Panc1 (cell line): ENCODE measurements around the gene ROBO1. TPM values are rescaled to one million over a fixed set of nuclear protein-coding genes. Genes with fewer than 3 reads are reported as not detected.

Experiments
- ATAC-seq: fragments of 200-7000 bp; cut with Tn5 transposase; 2 replicates; pipeline ENCODE4 v1.9.1; 2020; ENCODE audit warnings: mild to moderate bottlenecking, moderate library complexity
- BruUV-seq: library from RNA; stranded (reverse); fragments of 400-500 nt; replicated peaks from 2 replicates; lab custom pipeline; 2021; lab: Mats Ljungman, UMichigan
- CTCF ChIA-PET: fragments of 300-600 bp; sonication (Branson Sonifier 250); formaldehyde crosslinking; loops from one replicate; lab custom pipeline; 2022; ENCODE audit warnings: antibody characterized with exemption; lab: Charles Lee
- POLR2A ChIA-PET: fragments of 300-600 bp; sonication (Branson Sonifier 250); formaldehyde crosslinking; loops from one replicate; lab custom pipeline; 2022; ENCODE audit warnings: antibody characterized with exemption; lab: Charles Lee
- DNase-seq: peaks from one replicate; pipeline ENCODE4 v3.0.0-alpha.2; 2010; ENCODE audit warnings: low read depth, low spot score
- H3K27ac ChIP-seq: 2 replicates; pipeline ENCODE4 v1.5.1; 2011; ENCODE audit warnings: mild to moderate bottlenecking, low read length, inconsistent platforms
- H3K27me3 ChIP-seq: fragments of 200-500 bp; sonication (Bioruptor generic); 2 replicates; pipeline ENCODE4 v1.6.0; 2014; ENCODE audit warnings: low read length, inconsistent platforms; ENCODE audit not compliant: control insufficient read depth, insufficient read depth
- H3K36me3 ChIP-seq: fragments of 200-500 bp; sonication (Bioruptor generic); 2 replicates; pipeline ENCODE4 v1.5.1; 2014; ENCODE audit warnings: inconsistent platforms, mild to moderate bottlenecking, low read length, moderate library complexity; ENCODE audit not compliant: control insufficient read depth, insufficient read depth
- H3K4me1 ChIP-seq: 2 replicates; pipeline ENCODE4 v1.5.1; 2011; ENCODE audit warnings: inconsistent platforms, mild to moderate bottlenecking, low read length, moderate library complexity; ENCODE audit not compliant: control insufficient read depth, insufficient read depth
- H3K4me3 ChIP-seq, 2 experiments: 2 replicates each; pipeline ENCODE4 v1.5.1; 2011 to 2012; ENCODE audit warnings: low read depth in 2 of 2, low read length in 2 of 2, mild to moderate bottlenecking in 2 of 2, inconsistent platforms in 1 of 2, moderate library complexity in 1 of 2
- H3K9me3 ChIP-seq: fragments of 200-500 bp; sonication (Bioruptor generic); 2 replicates; pipeline ENCODE4 v1.5.1; 2014; ENCODE audit warnings: low read depth, mild to moderate bottlenecking, inconsistent platforms, low read length, moderate library complexity; ENCODE audit not compliant: control insufficient read depth, insufficient read depth
- POLR2AphosphoS5 ChIP-seq: IDR thresholded peaks from 2 replicates; pipeline ENCODE4 v1.6.1; 2012; ENCODE audit warnings: mild to moderate bottlenecking, low read depth, low read length, moderate library complexity
- SIN3A ChIP-seq: IDR thresholded peaks from 2 replicates; pipeline ENCODE4 v1.6.1; 2012; ENCODE audit warnings: low read depth, mild to moderate bottlenecking, low read length, moderate library complexity, borderline replicate concordance; ENCODE audit not compliant: insufficient read depth
- TCF7L2 ChIP-seq: IDR thresholded peaks from 2 replicates; pipeline ENCODE4 v1.6.1; 2011; ENCODE audit warnings: mild to moderate bottlenecking, low read depth, low read length, inconsistent platforms
- in situ Hi-C: cut with HindIII; loops from 2 replicates; pipeline ENCODE4 v1.10.0; 2016; ENCODE audit warnings: low sequenced_read_pairs, low pct_unique_long_range_greater_than_20kb
- intact Hi-C: fragments of 100-400 bp; cut with micrococcal nuclease; formaldehyde crosslinking; loops from one replicate; pipeline ENCODE4 v1.10.0; 2022; ENCODE audit not compliant: unreplicated experiment
- total RNA-seq: library from RNA; stranded (reverse); gene quantifications from one replicate; pipeline ENCODE4 v1.2.1, GENCODE V29; 2021; ENCODE audit not compliant: unreplicated experiment
- TF ChIP-seq, protein P1 (sequence below): fragments of 450-650 bp; IDR thresholded peaks from 2 replicates; pipeline ENCODE4 v1.5.1; 2017; ENCODE audit warnings: mild to moderate bottlenecking
- TF ChIP-seq, protein P2 (sequence below), 2 experiments: IDR thresholded peaks; 2 replicates each; pipeline ENCODE4 v1.6.1; 2011 to 2012; ENCODE audit warnings: low read depth in 2 of 2, control low read depth in 1 of 2, low read length in 1 of 2, mild to moderate bottlenecking in 1 of 2, moderate library complexity in 1 of 2; ENCODE audit not compliant: insufficient read depth in 1 of 2

Gene ROBO1
- total RNA-seq, 1 experiment from 2014 or later = 61.6 TPM

DNA sequence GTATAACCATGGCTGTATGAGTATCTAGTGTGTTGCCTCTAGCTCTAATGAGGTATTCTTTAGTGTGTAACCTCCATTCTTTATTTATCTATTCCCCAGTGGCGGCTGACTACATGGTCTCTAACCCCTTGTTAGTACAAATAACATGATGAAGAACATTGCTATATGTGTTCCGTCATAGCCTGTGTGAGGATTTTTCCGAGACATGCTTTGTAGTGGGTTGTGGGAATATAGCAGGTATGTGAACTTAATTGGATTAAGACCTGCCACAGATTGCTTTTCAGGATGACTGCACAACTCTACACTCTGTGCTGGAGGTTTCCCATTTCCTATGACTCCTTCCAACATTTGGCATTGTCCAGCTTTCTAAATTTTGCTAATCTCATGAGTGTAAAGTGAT, 563.4 kb downstream of the ROBO1 start:
- no peak for ATAC-seq
- no TSS peak for BruUV-seq
- Histone ChIP-seq H3K4me3 (no peak overlapping the region), H3K9me3 (no peaks in the 10 kb centered on the region), H3K27me3 (no peaks in the 10 kb centered on the region), H3K36me3 (no peaks in the 10 kb centered on the region), H3K4me1 (no peaks in the 10 kb centered on the region), H3K27ac (no peak overlapping the region)
- DNase-seq = no peak
- intact Hi-C loops = no loop called here
- POLR2A ChIA-PET = no interaction called here
- CTCF ChIA-PET = no interaction called here
- in situ Hi-C loops = no loop called here
- TF ChIP-seq POLR2AphosphoS5 = no peak
- TF ChIP-seq SIN3A = no peak
- TF ChIP-seq, protein P1, sequence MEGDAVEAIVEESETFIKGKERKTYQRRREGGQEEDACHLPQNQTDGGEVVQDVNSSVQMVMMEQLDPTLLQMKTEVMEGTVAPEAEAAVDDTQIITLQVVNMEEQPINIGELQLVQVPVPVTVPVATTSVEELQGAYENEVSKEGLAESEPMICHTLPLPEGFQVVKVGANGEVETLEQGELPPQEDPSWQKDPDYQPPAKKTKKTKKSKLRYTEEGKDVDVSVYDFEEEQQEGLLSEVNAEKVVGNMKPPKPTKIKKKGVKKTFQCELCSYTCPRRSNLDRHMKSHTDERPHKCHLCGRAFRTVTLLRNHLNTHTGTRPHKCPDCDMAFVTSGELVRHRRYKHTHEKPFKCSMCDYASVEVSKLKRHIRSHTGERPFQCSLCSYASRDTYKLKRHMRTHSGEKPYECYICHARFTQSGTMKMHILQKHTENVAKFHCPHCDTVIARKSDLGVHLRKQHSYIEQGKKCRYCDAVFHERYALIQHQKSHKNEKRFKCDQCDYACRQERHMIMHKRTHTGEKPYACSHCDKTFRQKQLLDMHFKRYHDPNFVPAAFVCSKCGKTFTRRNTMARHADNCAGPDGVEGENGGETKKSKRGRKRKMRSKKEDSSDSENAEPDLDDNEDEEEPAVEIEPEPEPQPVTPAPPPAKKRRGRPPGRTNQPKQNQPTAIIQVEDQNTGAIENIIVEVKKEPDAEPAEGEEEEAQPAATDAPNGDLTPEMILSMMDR = no peak
- TF ChIP-seq, protein P2, sequence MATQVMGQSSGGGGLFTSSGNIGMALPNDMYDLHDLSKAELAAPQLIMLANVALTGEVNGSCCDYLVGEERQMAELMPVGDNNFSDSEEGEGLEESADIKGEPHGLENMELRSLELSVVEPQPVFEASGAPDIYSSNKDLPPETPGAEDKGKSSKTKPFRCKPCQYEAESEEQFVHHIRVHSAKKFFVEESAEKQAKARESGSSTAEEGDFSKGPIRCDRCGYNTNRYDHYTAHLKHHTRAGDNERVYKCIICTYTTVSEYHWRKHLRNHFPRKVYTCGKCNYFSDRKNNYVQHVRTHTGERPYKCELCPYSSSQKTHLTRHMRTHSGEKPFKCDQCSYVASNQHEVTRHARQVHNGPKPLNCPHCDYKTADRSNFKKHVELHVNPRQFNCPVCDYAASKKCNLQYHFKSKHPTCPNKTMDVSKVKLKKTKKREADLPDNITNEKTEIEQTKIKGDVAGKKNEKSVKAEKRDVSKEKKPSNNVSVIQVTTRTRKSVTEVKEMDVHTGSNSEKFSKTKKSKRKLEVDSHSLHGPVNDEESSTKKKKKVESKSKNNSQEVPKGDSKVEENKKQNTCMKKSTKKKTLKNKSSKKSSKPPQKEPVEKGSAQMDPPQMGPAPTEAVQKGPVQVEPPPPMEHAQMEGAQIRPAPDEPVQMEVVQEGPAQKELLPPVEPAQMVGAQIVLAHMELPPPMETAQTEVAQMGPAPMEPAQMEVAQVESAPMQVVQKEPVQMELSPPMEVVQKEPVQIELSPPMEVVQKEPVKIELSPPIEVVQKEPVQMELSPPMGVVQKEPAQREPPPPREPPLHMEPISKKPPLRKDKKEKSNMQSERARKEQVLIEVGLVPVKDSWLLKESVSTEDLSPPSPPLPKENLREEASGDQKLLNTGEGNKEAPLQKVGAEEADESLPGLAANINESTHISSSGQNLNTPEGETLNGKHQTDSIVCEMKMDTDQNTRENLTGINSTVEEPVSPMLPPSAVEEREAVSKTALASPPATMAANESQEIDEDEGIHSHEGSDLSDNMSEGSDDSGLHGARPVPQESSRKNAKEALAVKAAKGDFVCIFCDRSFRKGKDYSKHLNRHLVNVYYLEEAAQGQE (IDR thresholded peaks at IDR 0.05; ENCODE audit: insufficient read depth in 1 of 2, low read depth in 2 of 2, low read length in 1 of 2) = no peak
- TF ChIP-seq TCF7L2 = no peak

DNA sequence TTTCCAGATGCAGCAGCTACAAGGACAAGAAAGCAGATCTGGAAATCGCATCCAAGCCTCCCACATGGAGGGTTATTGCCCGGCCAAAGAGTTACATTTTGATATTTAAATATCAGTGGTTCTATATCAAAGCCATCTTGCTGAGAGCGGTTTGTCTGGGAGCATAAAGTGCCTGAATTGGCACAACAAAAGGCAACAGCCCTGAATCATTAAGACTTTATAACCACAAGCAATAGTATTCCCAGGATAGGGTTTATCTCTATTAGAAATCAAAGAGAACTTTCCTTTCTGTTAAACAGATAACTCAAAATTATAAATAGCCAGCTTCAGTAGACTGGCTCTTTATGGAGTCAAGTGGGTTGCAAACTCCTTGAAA, 564.7 kb downstream of the ROBO1 start:
- in situ Hi-C loops (no loop called here), intact Hi-C loops (no loop called here)
- no peaks in the 10 kb centered on the region for H3K4me1 ChIP-seq
- ChIA-PET CTCF (no interaction called here), POLR2A (no interaction called here)
- H3K4me3 ChIP-seq = no peak overlapping the region
- H3K27me3 ChIP-seq = no peaks in the 10 kb centered on the region
- H3K9me3 ChIP-seq = no peaks in the 10 kb centered on the region
- TF ChIP-seq, protein P1 = no peak
- TF ChIP-seq, protein P2 (IDR thresholded peaks at IDR 0.05; ENCODE audit: insufficient read depth in 1 of 2, low read depth in 2 of 2, low read length in 1 of 2) = no peak
- no peak for TF ChIP-seq TCF7L2
- no peak for TF ChIP-seq SIN3A
- no peak for TF ChIP-seq POLR2AphosphoS5
- no peak for ATAC-seq
- no TSS peak for BruUV-seq
- no peaks in the 10 kb centered on the region for H3K36me3 ChIP-seq
- DNase-seq = no peak
- no peak overlapping the region for H3K27ac ChIP-seq
